Endometrial microvascular endothelial cells (primary cell): ENCODE data around the gene PTRH2. TPM values are rescaled to one million over a fixed set of nuclear protein-coding genes. Genes with fewer than 3 reads are reported as not detected.

Experiments used
- in situ Hi-C: cut with HindIII; loops from 2 replicates; pipeline ENCODE4 v1.10.0; 2017; ENCODE audit warnings: low sequenced_read_pairs, low pct_unique_long_range_greater_than_20kb; ENCODE audit errors: inconsistent ontology term
- total RNA-seq: library from RNA; depleted of rRNA; stranded (reverse); fragments of >200 nt; gene quantifications from one replicate; pipeline ENCODE4 v1.2.3, GENCODE V29; 2015; ENCODE audit errors: inconsistent ontology term

The PTRH2 gene
- total RNA-seq, 1 donor from 2014 or later = 47.3 TPM

- in situ Hi-C loops = no loop called here
Measured at GRCh38 chr17:59723607-59724006, 16.4 kb upstream of the PTRH2 start.

GRCh38 chr17:59723041-59723440 lies 15.8 kb upstream of the PTRH2 start:
- in situ Hi-C loops = no loop called here

DNA sequence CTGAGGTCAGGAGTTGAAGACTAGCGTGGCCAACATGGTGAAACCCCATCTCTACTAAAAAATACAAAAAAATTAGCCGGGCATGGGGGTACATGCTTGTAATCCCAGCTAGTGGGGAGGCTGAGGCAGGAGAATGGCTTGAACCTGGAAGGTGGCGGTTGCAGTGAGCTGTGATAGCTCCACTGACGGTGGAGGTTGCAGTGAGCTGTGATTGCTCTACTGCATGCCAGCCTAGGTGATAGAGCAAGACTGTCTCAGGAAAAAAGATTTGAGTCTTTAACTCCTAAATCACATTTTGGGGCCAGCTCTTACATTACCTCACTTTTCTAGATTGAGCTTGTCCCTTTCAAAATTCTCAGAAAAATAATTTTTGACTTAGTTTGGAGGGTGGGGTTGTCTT lies 15.4 kb upstream of the PTRH2 start:
- in situ Hi-C loops = no loop called here

GRCh38 chr17:59719526-59719925 lies 12.3 kb upstream of the PTRH2 start:
- in situ Hi-C loops = no loop called here

GRCh38 chr17:59716427-59716826 lies 9.2 kb upstream of the PTRH2 start:
- in situ Hi-C loops = no loop called here

DNA sequence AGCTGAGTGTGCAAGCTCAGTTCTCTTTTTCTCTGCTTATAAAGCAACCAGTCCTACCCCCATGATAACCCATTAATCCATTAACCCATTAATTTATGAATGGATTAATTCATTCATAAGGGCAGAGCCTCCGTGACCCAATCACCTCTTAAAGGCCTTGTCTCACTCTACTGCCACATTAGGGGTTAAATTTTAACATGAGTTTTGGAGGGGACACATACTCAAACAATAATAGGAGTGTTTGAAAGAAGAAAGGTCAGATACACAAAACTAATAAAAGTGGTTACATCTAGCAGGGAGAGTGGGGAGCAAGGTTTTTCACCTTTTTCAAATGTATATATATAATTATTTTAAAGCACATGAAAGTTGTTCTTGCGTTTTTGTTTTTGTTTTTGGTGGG lies 7.0 kb upstream of the PTRH2 start:
- in situ Hi-C loops = no loop called here

DNA sequence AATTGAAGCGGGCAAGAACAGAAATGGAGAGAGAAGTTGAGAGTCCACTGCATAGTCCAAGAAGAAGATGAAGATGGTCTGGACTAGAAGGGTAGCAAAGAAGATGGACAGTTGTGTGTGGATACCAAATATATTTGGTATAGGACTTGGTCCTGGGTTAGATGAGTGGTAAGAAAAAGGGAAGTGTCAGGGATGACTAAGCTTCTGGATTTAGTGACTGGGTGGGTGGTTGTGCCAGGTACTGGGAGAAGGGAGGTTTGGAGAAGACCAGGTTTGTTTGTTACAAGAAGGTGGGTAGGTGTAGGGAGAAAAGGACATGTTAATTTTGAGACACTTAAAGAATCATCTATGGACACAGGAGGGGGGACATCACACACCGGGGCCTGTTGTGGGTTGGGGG lies 5.6 kb upstream of the PTRH2 start:
- in situ Hi-C loops = no loop called here

- in situ Hi-C loops = no loop called here
Measured at GRCh38 chr17:59711936-59712335, 4.7 kb upstream of the PTRH2 start.

DNA sequence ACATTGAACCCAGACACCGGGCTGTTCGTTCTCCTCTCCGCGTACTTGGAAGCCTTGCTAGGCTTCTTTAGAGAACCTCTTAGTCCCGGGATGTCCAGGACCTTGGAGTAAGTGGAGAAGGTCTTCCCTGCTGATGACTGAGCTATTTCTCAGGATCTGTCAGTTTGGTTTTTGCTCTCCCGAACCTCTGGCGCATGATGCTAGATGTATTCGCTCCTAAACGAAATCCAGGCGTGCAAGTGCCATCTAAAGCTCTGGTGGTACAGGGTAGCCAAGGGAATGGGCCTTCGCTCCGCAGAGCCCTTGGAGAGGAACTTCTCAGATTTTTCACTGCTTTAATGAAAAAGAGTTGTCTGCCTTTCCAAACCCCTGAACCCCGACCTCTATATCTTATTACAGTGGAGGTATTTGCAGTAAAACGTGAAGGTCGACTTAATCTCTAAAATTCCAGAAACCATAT lies 771 bp upstream of the PTRH2 start:
- in situ Hi-C loops = no loop called here

GRCh38 chr17:59702304-59702703 lies 4.9 kb downstream of the PTRH2 start:
- in situ Hi-C loops = no loop called here

GRCh38 chr17:59699786-59700185 lies 7.4 kb downstream of the PTRH2 start:
- in situ Hi-C loops = no loop called here

DNA sequence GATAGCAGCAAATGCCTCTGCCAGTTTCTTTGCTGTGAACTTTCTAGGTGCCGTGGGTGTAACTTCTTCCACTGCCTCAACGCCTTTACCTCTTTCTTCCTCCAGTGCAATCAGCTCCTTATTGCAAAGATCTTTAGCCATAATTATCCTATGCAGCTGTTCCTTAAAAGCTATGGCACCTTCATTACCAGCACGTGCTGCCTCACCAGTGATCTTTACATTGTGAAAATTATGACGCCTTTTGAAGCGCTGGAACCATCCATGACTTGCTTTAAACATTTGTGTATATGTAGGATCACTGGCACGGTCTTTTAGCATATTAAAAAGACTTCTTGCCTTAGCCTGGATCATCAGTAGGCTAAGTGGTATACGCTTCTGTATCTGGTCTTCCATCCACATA lies 8.0 kb downstream of the PTRH2 start:
- in situ Hi-C loops = no loop called here

- in situ Hi-C loops = no loop called here
Measured at GRCh38 chr17:59698143-59698542, 9.1 kb downstream of the PTRH2 start.

- in situ Hi-C loops = no loop called here
Measured at GRCh38 chr17:59696682-59697277, 10.4 kb downstream of the PTRH2 start.

- in situ Hi-C loops = no loop called here
Measured at GRCh38 chr17:59695945-59696681, 11.1 kb downstream of the PTRH2 start.

- in situ Hi-C loops = no loop called here
Measured at GRCh38 chr17:59694344-59694743, 12.9 kb downstream of the PTRH2 start.

DNA sequence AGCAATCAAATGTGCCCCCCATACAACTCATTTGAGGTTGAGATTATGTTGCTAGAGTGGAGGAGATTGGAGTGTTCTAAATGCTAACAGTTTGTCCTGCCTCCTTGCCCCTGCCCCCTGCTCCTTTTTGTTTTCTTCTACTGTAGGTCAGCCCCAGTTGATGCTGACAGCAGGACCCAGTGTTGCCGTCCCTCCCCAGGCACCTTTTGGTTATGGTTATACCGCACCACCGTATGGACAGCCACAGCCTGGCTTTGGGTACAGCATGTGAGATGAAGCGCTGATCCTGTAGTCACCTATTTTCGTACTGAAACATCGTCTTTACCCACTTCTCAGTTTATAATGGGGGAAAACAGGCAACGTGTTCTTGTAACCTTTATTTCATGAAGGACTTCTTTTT lies 13.6 kb downstream of the PTRH2 start:
- in situ Hi-C loops = no loop called here

DNA sequence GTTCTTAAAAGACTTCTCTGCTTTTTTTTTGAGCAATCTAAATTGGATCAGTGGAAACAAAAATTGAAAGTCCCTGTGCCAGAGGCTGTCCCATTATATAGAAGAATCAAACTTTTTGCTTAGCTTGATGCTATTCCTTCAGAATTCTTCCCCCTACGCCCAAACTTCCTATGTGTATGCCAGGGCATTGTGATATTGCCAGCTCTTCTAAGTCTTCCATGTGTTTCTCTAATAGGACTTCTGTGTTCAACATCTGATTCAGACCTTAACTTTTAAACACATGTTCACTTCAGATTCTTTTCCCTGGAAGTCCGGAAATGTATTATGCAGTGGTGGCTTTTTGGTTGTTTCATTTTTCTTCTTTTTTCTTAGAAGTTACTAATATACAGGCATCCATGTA lies 18.7 kb downstream of the PTRH2 start:
- in situ Hi-C loops = no loop called here

GRCh38 chr17:59688008-59688407 lies 19.2 kb downstream of the PTRH2 start:
- in situ Hi-C loops = no loop called here

- in situ Hi-C loops = no loop called here
Measured at GRCh38 chr17:59684967-59685366, 22.3 kb downstream of the PTRH2 start.

- in situ Hi-C loops = no loop called here
Measured at GRCh38 chr17:59683283-59683682, 23.9 kb downstream of the PTRH2 start.
